OCI-LY7 (cell line): ENCODE results near the gene SPARC. TPM values are rescaled to one million over a fixed set of nuclear protein-coding genes. Genes with fewer than 3 reads are reported as not detected.

Experiments used
- BruUV-seq: library from RNA; stranded (reverse); fragments of 400-500 nt; replicated peaks from 2 replicates; lab custom pipeline; 2021; lab: Mats Ljungman, UMichigan
- CTCF ChIA-PET: fragments of 300-600 bp; sonication (Branson Sonifier 250); formaldehyde crosslinking; loops from one replicate; lab custom pipeline; 2022; ENCODE audit warnings: antibody characterized with exemption; ENCODE audit not compliant: unreplicated experiment; lab: Charles Lee
- POLR2A ChIA-PET: fragments of 300-600 bp; sonication (Branson Sonifier 250); formaldehyde crosslinking; loops from one replicate; lab custom pipeline; 2022; ENCODE audit warnings: antibody characterized with exemption; lab: Charles Lee
- DNase-seq: peaks from one replicate; pipeline ENCODE4 v3.0.0-alpha.2; 2015; ENCODE audit warnings: low spot score
- H2AFZ ChIP-seq: fragments of 200-600 bp; sonication (generic), shearing (Covaris generic); 2 replicates; pipeline ENCODE4 v1.6.1; 2014; ENCODE audit warnings: mild to moderate bottlenecking, antibody characterized with exemption, low read length, moderate library complexity
- H3K27ac ChIP-seq: fragments of 200-600 bp; sonication (generic); 2 replicates; pipeline ENCODE4 v1.5.1; 2014; ENCODE audit warnings: mixed run types, low read depth, mild to moderate bottlenecking, moderate library complexity, low read length, inconsistent platforms; ENCODE audit not compliant: poor library complexity, severe bottlenecking
- H3K36me3 ChIP-seq: fragments of 200-600 bp; sonication (generic); 2 replicates; pipeline ENCODE4 v1.6.1; 2014; ENCODE audit warnings: mild to moderate bottlenecking, antibody characterized with exemption, low read length, moderate library complexity, mixed read lengths; ENCODE audit not compliant: insufficient read depth
- H3K4me1 ChIP-seq: fragments of 200-600 bp; sonication (generic); 2 replicates; pipeline ENCODE4 v1.5.1; 2014; ENCODE audit warnings: mild to moderate bottlenecking, low read length; ENCODE audit not compliant: insufficient read depth, poor library complexity, severe bottlenecking
- H3K4me2 ChIP-seq: fragments of 200-600 bp; sonication (generic); 2 replicates; pipeline ENCODE4 v1.6.1; 2014; ENCODE audit warnings: mild to moderate bottlenecking, low read length
- H3K4me3 ChIP-seq: fragments of 200-600 bp; sonication (generic); 2 replicates; pipeline ENCODE4 v1.5.1; 2014; ENCODE audit warnings: mild to moderate bottlenecking, low read depth, low read length; ENCODE audit not compliant: poor library complexity, severe bottlenecking
- H3K79me2 ChIP-seq: fragments of 200-600 bp; sonication (generic); 2 replicates; pipeline ENCODE4 v1.6.1; 2016; ENCODE audit warnings: low read depth, mild to moderate bottlenecking, low read length, moderate library complexity, mixed read lengths; ENCODE audit not compliant: insufficient read depth
- H3K9me2 ChIP-seq: fragments of 200-600 bp; sonication (generic); 2 replicates; pipeline ENCODE4 v1.6.1; 2016; ENCODE audit warnings: mild to moderate bottlenecking, low read length, mixed read lengths; ENCODE audit not compliant: insufficient read depth
- H3K9me3 ChIP-seq: fragments of 200-600 bp; sonication (generic); 2 replicates; pipeline ENCODE4 v1.6.1; 2014; ENCODE audit warnings: mild to moderate bottlenecking, mixed run types, low read length, mixed read lengths
- H4K20me1 ChIP-seq: fragments of 200-600 bp; sonication (generic); 2 replicates; pipeline ENCODE4 v1.6.1; 2014; ENCODE audit warnings: mild to moderate bottlenecking, antibody characterized with exemption, low read length, moderate library complexity, mixed read lengths; ENCODE audit not compliant: insufficient read depth
- CTCF ChIP-seq: fragments of 200-600 bp; sonication (generic); conservative IDR thresholded peaks from 2 replicates; pipeline ENCODE4 v1.5.1; 2014; ENCODE audit warnings: mild to moderate bottlenecking, antibody characterized with exemption, low read length, moderate library complexity, mixed read lengths
- EZH2phosphoT487 ChIP-seq: fragments of 200-600 bp; sonication (generic); IDR thresholded peaks from 2 replicates; pipeline ENCODE4 v1.6.1; 2018; ENCODE audit warnings: low read depth, borderline replicate concordance, mild to moderate bottlenecking, mixed run types, antibody characterized with exemption, low read length, moderate library complexity, mixed read lengths
- intact Hi-C: fragments of 100-400 bp; cut with micrococcal nuclease; formaldehyde crosslinking; loops from one replicate; pipeline ENCODE4 v1.10.0; 2022; ENCODE audit not compliant: unreplicated experiment
- total RNA-seq, 2 experiments: library from RNA; depleted of rRNA in 1 of 2; stranded (reverse); fragments of >200 nt in 1 of 2; shearing (Covaris generic) in 1 of 2; gene quantifications; 2 replicates each; pipeline ENCODE4 v1.2.3, GENCODE V29; 2014 to 2022

Gene SPARC
- total RNA-seq, 2 experiments from 2014 or later = 0.89 TPM; not detected in 1

- intact Hi-C loops = no loop called here
- CTCF ChIA-PET = no interaction called here
- no peak for DNase-seq
These were observed 9.9 kb upstream of the SPARC start for GRCh38 chr5:151696470-151697061.

DNA sequence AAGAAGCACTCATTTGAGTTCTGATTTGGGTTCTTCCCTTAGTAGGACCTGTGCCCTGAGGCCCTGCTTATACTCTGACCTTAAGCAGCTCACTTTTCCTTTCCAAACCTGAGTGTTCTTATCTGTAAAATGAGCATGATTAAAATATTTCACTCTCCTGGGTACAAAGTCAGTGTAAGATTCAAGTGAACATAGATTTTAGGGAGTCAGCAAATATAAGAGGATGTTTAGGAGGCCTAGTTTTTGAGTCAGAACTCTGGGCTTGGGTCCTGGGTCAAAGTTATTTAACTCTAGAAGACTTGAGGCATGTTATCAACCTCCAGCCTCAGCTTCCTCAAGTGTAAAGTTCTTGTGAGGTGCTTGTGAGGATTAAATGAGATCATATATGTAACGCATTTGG lies 8.7 kb upstream of the SPARC start:
- H3K4me3 ChIP-seq = no peak overlapping the region
- BruUV-seq = no TSS peak
- H3K36me3 ChIP-seq = no peaks in the 10 kb centered on the region
- no peak overlapping the region for H2AFZ ChIP-seq
- no peak for DNase-seq
- no peaks in the 10 kb centered on the region for H3K9me2 ChIP-seq
- no peaks in the 10 kb centered on the region for H3K79me2 ChIP-seq
- H3K27ac ChIP-seq = no peak overlapping the region
- CTCF ChIA-PET = no interaction called here
- H4K20me1 ChIP-seq = no peaks in the 10 kb centered on the region
- intact Hi-C loops = no loop called here
- H3K4me2 ChIP-seq = no peak overlapping the region
- TF ChIP-seq CTCF (no peak), EZH2phosphoT487 (no peak)
- POLR2A ChIA-PET = interaction anchor here (0.9 to 2.1 kb wide), 5 partner anchors 7 to 16 kb away, joined by 3 to 6 read pairs (median 4); no protein-coding TSS in a partner anchor
- H3K4me1 ChIP-seq = no peaks in the 10 kb centered on the region
- H3K9me3 ChIP-seq = no peaks in the 10 kb centered on the region

More at GRCh38 chr5:151696470-151697061, 9.9 kb upstream of the SPARC start:
- H3K27ac ChIP-seq = no peak overlapping the region
- no TSS peak for BruUV-seq
- no peak overlapping the region for H3K4me2 ChIP-seq
- H3K4me1 ChIP-seq = no peaks in the 10 kb centered on the region
- no peak overlapping the region for H2AFZ ChIP-seq
- no peak for TF ChIP-seq CTCF
- no peak for TF ChIP-seq EZH2phosphoT487
- H4K20me1 ChIP-seq = no peaks in the 10 kb centered on the region
- no peaks in the 10 kb centered on the region for H3K9me3 ChIP-seq
- POLR2A ChIA-PET = interaction anchor here (0.9 to 1.3 kb wide), 4 partner anchors 8 to 14 kb away, joined by 3 to 6 read pairs (median 3); no protein-coding TSS in a partner anchor
- no peak overlapping the region for H3K4me3 ChIP-seq
- H3K79me2 ChIP-seq = no peaks in the 10 kb centered on the region
- no peaks in the 10 kb centered on the region for H3K9me2 ChIP-seq
- no peaks in the 10 kb centered on the region for H3K36me3 ChIP-seq

DNA sequence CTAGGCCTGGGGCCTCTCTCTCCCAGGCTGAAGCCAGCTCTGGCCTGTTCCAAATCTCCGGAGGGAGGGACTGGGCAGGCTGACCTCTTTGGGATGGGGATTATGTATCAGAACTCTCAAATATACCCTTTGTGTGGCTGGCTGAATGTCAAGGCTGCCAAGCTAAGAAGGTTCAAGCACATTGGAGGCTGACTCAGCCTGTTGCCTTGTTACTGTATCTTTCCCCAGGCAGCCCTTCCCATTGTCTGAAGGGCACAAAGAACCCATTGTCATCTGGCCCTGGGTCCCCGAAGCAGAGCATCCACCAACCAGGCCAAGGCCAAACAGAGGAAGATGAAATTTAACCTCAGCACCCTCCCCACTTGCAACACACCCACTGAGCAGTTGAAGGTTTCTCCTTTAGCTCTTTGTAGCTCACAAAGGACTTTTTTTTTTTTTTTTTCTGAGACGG lies 7.3 kb upstream of the SPARC start:
- TF ChIP-seq EZH2phosphoT487 (no peak), CTCF (no peak)
- ChIA-PET CTCF (interaction anchor here (0.6 kb wide), 1 partner anchor 259 kb away, joined by 3 read pairs; no protein-coding TSS in a partner anchor), POLR2A (interaction anchor here (0.7 to 2.1 kb wide), 4 partner anchors 12 to 503 kb away, joined by 3 to 5 read pairs (median 4); no protein-coding TSS in a partner anchor)
- H3K4me1 ChIP-seq = no peaks in the 10 kb centered on the region
- H3K9me2 ChIP-seq = no peaks in the 10 kb centered on the region
- H4K20me1 ChIP-seq = no peaks in the 10 kb centered on the region
- no peak overlapping the region for H3K4me3 ChIP-seq
- no peaks in the 10 kb centered on the region for H3K79me2 ChIP-seq
- H2AFZ ChIP-seq = no peak overlapping the region
- no TSS peak for BruUV-seq
- no peak for DNase-seq
- intact Hi-C loops = no loop called here
- H3K27ac ChIP-seq = no peak overlapping the region
- no peak overlapping the region for H3K4me2 ChIP-seq
- H3K36me3 ChIP-seq = no peaks in the 10 kb centered on the region
- H3K9me3 ChIP-seq = no peaks in the 10 kb centered on the region
